DMS 273 (cell line): ENCODE results near the gene MAGI3.
"Not testable (repeated sequence)": the region's sequence is repeated elsewhere in the genome, so short reads cannot be mapped to it uniquely, and the experiment has no call there.

Experiments
- DNase-seq: peaks from one replicate; lab custom pipeline; 2025; ENCODE audit not compliant: unreplicated experiment; lab: John Stamatoyannopoulos, UW

Gene MAGI3

GRCh38 chr1:113557187-113557586 lies 166.9 kb downstream of the MAGI3 start:
- no peak for DNase-seq

- no peak for DNase-seq
Observed at GRCh38 chr1:113565621-113566020, 175.3 kb downstream of the MAGI3 start.

GRCh38 chr1:113567427-113567826 lies 177.1 kb downstream of the MAGI3 start:
- DNase-seq = no peak

GRCh38 chr1:113575744-113576260 lies 185.5 kb downstream of the MAGI3 start:
- DNase-seq = not testable (repeated sequence)

GRCh38 chr1:113576271-113576670 lies 186.0 kb downstream of the MAGI3 start:
- DNase-seq = no peak

GRCh38 chr1:113579256-113580018 lies 189.1 kb downstream of the MAGI3 start:
- no peak for DNase-seq

- no peak for DNase-seq
Observed at GRCh38 chr1:113581323-113581722, 191.0 kb downstream of the MAGI3 start.

GRCh38 chr1:113582084-113582483 lies 191.8 kb downstream of the MAGI3 start:
- no peak for DNase-seq

GRCh38 chr1:113587475-113587874 lies 197.2 kb downstream of the MAGI3 start:
- DNase-seq = no peak

- DNase-seq = no peak
Observed at GRCh38 chr1:113592230-113592629, 201.9 kb downstream of the MAGI3 start.

GRCh38 chr1:113593550-113594297 lies 203.4 kb downstream of the MAGI3 start:
- no peak for DNase-seq

- not testable (repeated sequence) for DNase-seq
Observed at GRCh38 chr1:113604466-113604865, 214.2 kb downstream of the MAGI3 start.

GRCh38 chr1:113605146-113605545 lies 214.8 kb downstream of the MAGI3 start:
- DNase-seq = no peak

GRCh38 chr1:113608399-113608798 lies 218.1 kb downstream of the MAGI3 start:
- DNase-seq = no peak

- DNase-seq = no peak
Observed at GRCh38 chr1:113610372-113610771, 220.1 kb downstream of the MAGI3 start.

GRCh38 chr1:113615425-113615824 lies 225.1 kb downstream of the MAGI3 start:
- DNase-seq = no peak

GRCh38 chr1:113616156-113616555 lies 225.8 kb downstream of the MAGI3 start:
- DNase-seq = peak; percentile 96

- DNase-seq = no peak
Observed at GRCh38 chr1:113617438-113618141, 227.3 kb downstream of the MAGI3 start.

GRCh38 chr1:113628997-113629396 lies 238.7 kb downstream of the MAGI3 start:
- DNase-seq = no peak

- DNase-seq = no peak
Observed at GRCh38 chr1:113630340-113631327, 240.3 kb downstream of the MAGI3 start.
